ENCODE measurements around the gene ACTN4.

The ACTN4 gene

DNA sequence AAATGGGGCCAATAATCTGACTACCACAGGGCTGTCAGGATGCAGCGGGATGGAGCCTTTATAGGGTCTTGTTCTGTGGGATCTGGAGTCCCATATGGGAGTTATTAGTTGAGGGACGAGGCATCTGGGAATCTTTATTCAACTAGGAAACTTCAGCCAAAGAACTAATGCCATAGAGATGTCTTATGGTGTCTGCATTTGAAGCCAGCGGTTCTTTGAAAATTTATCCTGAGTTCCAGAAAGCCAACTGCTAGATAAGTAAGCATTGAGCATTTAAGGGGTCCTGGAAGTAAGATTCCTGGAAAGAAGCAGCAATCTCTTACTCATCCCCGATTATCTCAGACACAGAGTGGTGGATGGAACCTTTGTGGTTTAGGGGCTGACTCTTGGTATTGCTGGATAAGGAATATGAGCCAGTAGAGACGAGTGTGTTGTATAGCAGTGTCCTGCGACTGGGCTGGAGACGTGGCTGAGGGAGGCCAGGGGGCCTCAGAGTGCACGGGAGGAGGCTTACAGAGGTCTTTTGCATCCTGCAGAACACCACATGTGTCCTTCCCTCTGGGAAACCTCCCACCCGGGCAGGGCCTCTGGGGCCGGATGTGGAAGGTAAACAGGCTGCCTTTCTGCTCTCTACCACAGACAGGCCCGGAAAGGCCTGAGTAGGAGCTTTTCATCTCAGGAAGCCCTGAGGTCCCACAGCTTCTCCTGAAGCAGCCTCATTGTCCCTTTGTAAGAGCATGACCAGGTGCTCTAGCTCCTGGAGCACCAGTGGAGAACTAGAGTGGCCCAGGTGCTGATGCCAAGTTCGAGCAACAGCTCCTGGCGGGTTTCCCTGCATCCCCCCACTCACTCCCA is 28.8 kb downstream of the ACTN4 start:
- TF ChIP-seq MYC (IDR thresholded peaks at IDR 0.05; ENCODE audit: low read depth, low read length) (0 out of 2 replicates have a peak, but pooled peaks have one; percentile 25), POLR2A (IDR thresholded peaks at IDR 0.05; ENCODE audit: extremely low read depth, insufficient read length) (no peak)
- TF ChIP-seq, protein P1, sequence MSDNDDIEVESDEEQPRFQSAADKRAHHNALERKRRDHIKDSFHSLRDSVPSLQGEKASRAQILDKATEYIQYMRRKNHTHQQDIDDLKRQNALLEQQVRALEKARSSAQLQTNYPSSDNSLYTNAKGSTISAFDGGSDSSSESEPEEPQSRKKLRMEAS (IDR thresholded peaks at IDR 0.05; ENCODE audit: low read depth, low read length) = peak; percentile 43; the same call in 1 of the 2 replicates
- TF ChIP-seq, protein P2, sequence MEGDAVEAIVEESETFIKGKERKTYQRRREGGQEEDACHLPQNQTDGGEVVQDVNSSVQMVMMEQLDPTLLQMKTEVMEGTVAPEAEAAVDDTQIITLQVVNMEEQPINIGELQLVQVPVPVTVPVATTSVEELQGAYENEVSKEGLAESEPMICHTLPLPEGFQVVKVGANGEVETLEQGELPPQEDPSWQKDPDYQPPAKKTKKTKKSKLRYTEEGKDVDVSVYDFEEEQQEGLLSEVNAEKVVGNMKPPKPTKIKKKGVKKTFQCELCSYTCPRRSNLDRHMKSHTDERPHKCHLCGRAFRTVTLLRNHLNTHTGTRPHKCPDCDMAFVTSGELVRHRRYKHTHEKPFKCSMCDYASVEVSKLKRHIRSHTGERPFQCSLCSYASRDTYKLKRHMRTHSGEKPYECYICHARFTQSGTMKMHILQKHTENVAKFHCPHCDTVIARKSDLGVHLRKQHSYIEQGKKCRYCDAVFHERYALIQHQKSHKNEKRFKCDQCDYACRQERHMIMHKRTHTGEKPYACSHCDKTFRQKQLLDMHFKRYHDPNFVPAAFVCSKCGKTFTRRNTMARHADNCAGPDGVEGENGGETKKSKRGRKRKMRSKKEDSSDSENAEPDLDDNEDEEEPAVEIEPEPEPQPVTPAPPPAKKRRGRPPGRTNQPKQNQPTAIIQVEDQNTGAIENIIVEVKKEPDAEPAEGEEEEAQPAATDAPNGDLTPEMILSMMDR (IDR thresholded peaks at IDR 0.05; ENCODE audit: low read depth, low read length) = no peak
- no peak overlapping the region for H3K4me3 ChIP-seq (ENCODE audit: low read depth, low read length)
- DNase-seq (ENCODE audit: low read depth) = peak; percentile 74

DNA sequence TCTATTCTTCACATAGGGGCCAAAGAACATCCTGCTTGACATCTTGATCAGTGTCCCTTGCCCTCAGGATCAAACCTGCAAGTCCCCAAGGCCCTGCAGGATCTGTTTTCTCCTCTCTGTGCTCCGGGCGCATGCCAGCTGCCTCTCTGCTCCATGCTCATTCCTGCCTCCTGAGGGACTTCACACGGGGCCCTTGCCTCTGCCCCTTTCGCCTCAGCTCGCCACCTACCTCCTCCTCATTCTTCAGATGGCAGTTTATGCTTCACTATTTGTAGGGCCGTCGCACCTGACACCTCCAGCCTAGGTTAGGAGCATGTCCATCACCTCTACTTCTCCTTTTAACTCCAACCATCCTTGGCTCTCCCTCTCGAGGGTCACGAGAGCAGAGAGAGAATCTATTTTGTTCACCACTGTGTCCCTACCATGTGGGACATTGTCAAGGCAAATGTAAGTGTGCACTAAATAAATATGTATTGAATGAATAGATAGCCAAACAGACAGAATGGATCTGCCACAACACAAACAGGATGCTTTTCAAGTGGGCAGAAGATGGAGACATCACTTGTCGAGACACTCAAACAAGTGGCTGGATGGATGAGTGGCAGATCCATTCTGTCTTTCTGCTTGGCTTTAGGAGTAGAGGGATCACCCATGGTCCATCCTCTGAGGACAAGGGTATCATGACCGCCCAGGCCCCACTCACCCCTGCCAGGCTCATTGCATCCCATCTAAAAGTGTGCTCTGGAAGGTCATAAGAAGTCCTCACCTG is 29.6 kb downstream of the ACTN4 start:
- no peak for DNase-seq (ENCODE audit: low read depth)
- TF ChIP-seq, protein P2 (IDR thresholded peaks at IDR 0.05; ENCODE audit: low read depth, low read length) = no peak
- TF ChIP-seq MYC (IDR thresholded peaks at IDR 0.05; ENCODE audit: low read depth, low read length) = no peak
- TF ChIP-seq POLR2A (IDR thresholded peaks at IDR 0.05; ENCODE audit: extremely low read depth, insufficient read length) = no peak
- TF ChIP-seq, protein P1 (IDR thresholded peaks at IDR 0.05; ENCODE audit: low read depth, low read length) = no peak
- H3K4me3 ChIP-seq (ENCODE audit: low read depth, low read length) = no peak overlapping the region

DNA sequence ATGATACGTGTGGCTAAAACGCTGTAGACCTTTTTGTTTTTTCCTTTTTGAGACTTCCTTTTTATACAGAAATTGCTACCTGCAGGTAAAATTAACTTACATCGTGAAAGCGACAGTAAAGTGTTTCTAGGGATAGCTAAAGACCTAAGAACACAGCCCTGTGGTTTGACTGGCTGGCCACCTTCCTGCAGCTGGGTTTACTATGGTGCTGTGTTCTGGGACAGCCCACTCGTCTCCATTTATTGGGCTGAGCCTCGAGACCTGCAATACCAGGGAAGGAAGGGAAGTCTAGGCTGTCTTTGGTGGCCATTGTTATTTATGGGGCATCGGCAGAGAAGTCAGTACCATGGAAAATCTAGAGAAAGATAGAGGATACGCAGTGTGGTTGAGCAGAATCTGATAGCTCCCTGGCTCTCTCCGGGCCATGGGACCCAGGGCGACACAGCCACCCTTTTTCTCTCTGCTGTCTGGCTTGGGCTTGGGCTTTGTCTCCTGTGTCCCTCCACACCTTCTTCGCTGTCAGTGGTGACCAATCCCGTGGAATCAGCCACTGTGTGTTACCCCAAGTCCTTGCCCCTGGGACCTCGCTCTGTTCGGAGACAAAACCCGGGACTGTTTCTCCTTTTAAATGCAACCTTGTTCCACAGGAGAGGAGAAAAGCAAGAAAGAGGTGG is 30.9 kb downstream of the ACTN4 start:
- no peak overlapping the region for H3K4me3 ChIP-seq (ENCODE audit: low read depth, low read length)
- TF ChIP-seq POLR2A (IDR thresholded peaks at IDR 0.05; ENCODE audit: extremely low read depth, insufficient read length) (no peak), MYC (IDR thresholded peaks at IDR 0.05; ENCODE audit: low read depth, low read length) (no peak)
- TF ChIP-seq, protein P2 (IDR thresholded peaks at IDR 0.05; ENCODE audit: low read depth, low read length) = no peak
- TF ChIP-seq, protein P1 (IDR thresholded peaks at IDR 0.05; ENCODE audit: low read depth, low read length) = no peak
- DNase-seq (ENCODE audit: low read depth) = no peak

DNA sequence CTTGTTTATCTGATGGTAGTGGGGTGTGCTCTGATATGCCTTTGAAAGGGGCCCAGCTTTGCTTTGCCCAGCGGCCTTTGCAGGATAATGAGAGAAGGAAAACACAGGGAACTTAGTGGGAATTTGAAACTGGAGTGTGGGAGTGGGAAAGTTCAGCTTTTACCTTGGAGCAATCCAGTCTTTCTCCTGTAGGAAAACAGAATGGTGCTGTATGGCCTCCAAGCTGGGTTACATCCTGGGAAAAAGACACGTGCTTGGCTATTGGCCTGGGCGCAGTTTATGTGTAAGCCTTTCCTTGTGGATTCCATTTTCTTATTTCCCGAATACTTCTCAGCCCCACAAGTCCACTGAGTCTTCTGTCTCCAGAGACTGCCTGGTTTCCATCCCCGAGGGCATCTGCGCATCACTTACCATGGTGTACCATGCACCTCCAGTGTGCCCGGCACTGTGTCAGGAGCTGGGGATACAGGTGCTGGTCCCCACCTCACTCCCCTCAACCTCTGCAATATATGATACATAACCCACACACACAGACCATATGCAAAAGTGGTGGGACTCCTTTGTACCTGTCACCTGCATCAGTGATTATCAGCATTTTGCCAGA is 31.5 kb downstream of the ACTN4 start:
- DNase-seq (ENCODE audit: low read depth) = no peak

More for the DNA sequence above, 31.5 kb downstream of the ACTN4 start:
- TF ChIP-seq, protein P2 (IDR thresholded peaks at IDR 0.05; ENCODE audit: low read depth, low read length) = no peak
- TF ChIP-seq, protein P1 (IDR thresholded peaks at IDR 0.05; ENCODE audit: low read depth, low read length) = no peak
- TF ChIP-seq MYC (IDR thresholded peaks at IDR 0.05; ENCODE audit: low read depth, low read length) = no peak
- no peak for TF ChIP-seq POLR2A (IDR thresholded peaks at IDR 0.05; ENCODE audit: extremely low read depth, insufficient read length)
- H3K4me3 ChIP-seq (ENCODE audit: low read depth, low read length) = no peak overlapping the region

All from NB4 (cell line).